GM12865 (cell line): ENCODE results near the gene ACBD6.

Experiments used
- DNase-seq: peaks from one replicate; pipeline ENCODE4 v3.0.0; 2010; ENCODE audit warnings: low read depth
- H3K4me3 ChIP-seq: 2 replicates; pipeline ENCODE4 v1.5.1; 2011; ENCODE audit warnings: mild to moderate bottlenecking, low read depth, low read length, control low read depth
- CTCF ChIP-seq: IDR thresholded peaks from 2 replicates; pipeline ENCODE4 v1.5.1; 2011; ENCODE audit warnings: low read length, control low read depth, low read depth, inconsistent platforms; ENCODE audit not compliant: insufficient read depth; ENCODE audit errors: missing control alignments

Gene ACBD6

GRCh38 chr1:180247580-180247979 lies 254.8 kb downstream of the ACBD6 start:
- H3K4me3 ChIP-seq = no peak overlapping the region
- no peak for DNase-seq
- no peak for TF ChIP-seq CTCF

- peak; percentile 9 for DNase-seq
- H3K4me3 ChIP-seq = no peak overlapping the region
- no peak for TF ChIP-seq CTCF
Observed at GRCh38 chr1:180247061-180247460, 255.3 kb downstream of the ACBD6 start.

GRCh38 chr1:180246579-180246978 lies 255.8 kb downstream of the ACBD6 start:
- DNase-seq = no peak
- TF ChIP-seq CTCF = no peak
- no peak overlapping the region for H3K4me3 ChIP-seq

GRCh38 chr1:180244840-180245239 lies 257.5 kb downstream of the ACBD6 start:
- DNase-seq = no peak
- no peak overlapping the region for H3K4me3 ChIP-seq
- no peak for TF ChIP-seq CTCF

GRCh38 chr1:180243517-180244221 lies 258.7 kb downstream of the ACBD6 start:
- TF ChIP-seq CTCF = no peak
- DNase-seq = no peak
- no peak overlapping the region for H3K4me3 ChIP-seq

GRCh38 chr1:180241716-180242544 lies 260.4 kb downstream of the ACBD6 start:
- no peak overlapping the region for H3K4me3 ChIP-seq
- no peak for DNase-seq
- no peak for TF ChIP-seq CTCF
